PC-9 (cell line): ENCODE measurements around the gene FAM161B.

Experiments
- CTCF ChIP-seq: fragments of 200-600 bp; sonication (generic); conservative IDR thresholded peaks from 2 replicates; pipeline ENCODE4 v1.6.1; 2017; ENCODE audit warnings: mixed run types, antibody characterized with exemption, mild to moderate bottlenecking, moderate library complexity
- EZH2 ChIP-seq: fragments of 200-600 bp; sonication (generic); IDR thresholded peaks from 2 replicates; pipeline ENCODE4 v1.8.0; 2017; ENCODE audit warnings: antibody characterized with exemption, low read depth

- no peak for TF ChIP-seq CTCF
- no peak for TF ChIP-seq EZH2
These were observed 48.8 kb upstream of the FAM161B start for GRCh38 chr14:73998726-73999125.
